HepG2 (cell line): Measurements from ENCODE around the gene LBX2. TPM values are rescaled to one million over a fixed set of nuclear protein-coding genes. Genes with fewer than 3 reads are reported as not detected.

Experiments used
- AHDC1 ChIP-seq: sonication (generic); formaldehyde crosslinking; IDR thresholded peaks from 2 replicates; pipeline ENCODE4 v1.5.1; 2020; ENCODE audit warnings: mild to moderate bottlenecking, missing genetic modification reagents, borderline replicate concordance
- FOXC1 ChIP-seq: sonication (generic); formaldehyde crosslinking; IDR thresholded peaks from 2 replicates; pipeline ENCODE4 v1.8.0; 2022; ENCODE audit warnings: mild to moderate bottlenecking, missing genetic modification reagents, borderline replicate concordance
- GMEB2 ChIP-seq: IDR thresholded peaks from 2 replicates; pipeline ENCODE4 v1.6.1; 2016; ENCODE audit warnings: missing biosample characterization, missing genetic modification reagents, low read depth
- IKZF1 ChIP-seq: fragments of 450-650 bp; IDR thresholded peaks from 2 replicates; pipeline ENCODE4 v1.7.1; 2016
- MBD4 ChIP-seq: IDR thresholded peaks from 2 replicates; pipeline ENCODE4 v1.6.1; 2012; ENCODE audit warnings: low read length, inconsistent platforms, borderline replicate concordance
- NFYB ChIP-seq: sonication (generic); formaldehyde crosslinking; IDR thresholded peaks from 2 replicates; pipeline ENCODE4 v1.4.0; 2020; ENCODE audit warnings: missing genetic modification reagents
- NFYC ChIP-seq: IDR thresholded peaks from 2 replicates; pipeline ENCODE4 v1.6.1; 2016; ENCODE audit warnings: missing genetic modification reagents, missing compliant biosample characterization
- POLR2AphosphoS2 ChIP-seq: IDR thresholded peaks from 2 replicates; pipeline ENCODE4 v1.6.1; 2011; ENCODE audit warnings: low read depth, low read length, improper control_type of control experiment
- RNF219 ChIP-seq: sonication (generic); formaldehyde crosslinking; IDR thresholded peaks from 2 replicates; pipeline ENCODE4 v1.5.0; 2020; ENCODE audit warnings: mild to moderate bottlenecking, missing genetic modification reagents
- SNAI1 ChIP-seq: sonication (generic); formaldehyde crosslinking; IDR thresholded peaks from 2 replicates; pipeline ENCODE4 v1.5.0; 2020; ENCODE audit warnings: mild to moderate bottlenecking, missing genetic modification reagents, borderline replicate concordance
- SYNCRIP ChIP-seq: fragments of 200-400 bp; formaldehyde crosslinking; IDR thresholded peaks from 2 replicates; pipeline ENCODE4 v1.6.1; 2018; ENCODE audit warnings: mild to moderate bottlenecking, low read depth, low read length; ENCODE audit not compliant: insufficient read depth
- XBP1 ChIP-seq: sonication (generic); formaldehyde crosslinking; IDR thresholded peaks from 2 replicates; pipeline ENCODE4 v1.5.0; 2020; ENCODE audit warnings: missing genetic modification reagents
- ZNF230 ChIP-seq: sonication (generic); formaldehyde crosslinking; IDR thresholded peaks from 2 replicates; pipeline ENCODE4 v1.4.0; 2020; ENCODE audit warnings: mild to moderate bottlenecking, missing genetic modification reagents
- ZNF276 ChIP-seq: sonication (generic); formaldehyde crosslinking; IDR thresholded peaks from 2 replicates; pipeline ENCODE4 v1.4.0; 2020; ENCODE audit warnings: mild to moderate bottlenecking, low read depth, missing genetic modification reagents
- ZNF362 ChIP-seq: sonication (generic); formaldehyde crosslinking; IDR thresholded peaks from 2 replicates; pipeline ENCODE4 v1.4.0; 2020; ENCODE audit warnings: missing genetic modification reagents, mild to moderate bottlenecking, borderline replicate concordance
- ZNF790 ChIP-seq: sonication (generic); formaldehyde crosslinking; IDR thresholded peaks from 2 replicates; pipeline ENCODE4 v1.8.0; 2022; ENCODE audit warnings: missing genetic modification reagents, mild to moderate bottlenecking, borderline replicate concordance
- polyA plus RNA-seq, 8 experiments: library from polyadenylated mRNA; depleted of rRNA in 3 of 8; stranded (reverse) in 7 of 8; unstranded in 1 of 8; fragments of >200 nt; fragmentation: Illumina TruSeq in 4 of 8; extraction: Trizol in 4 of 8; gene quantifications; 2 replicates each; pipeline versions ENCODE4 v1.2.1 to v1.2.3, GENCODE V29; 2011 to 2016; ENCODE audit warnings: low read depth in 4 of 8, missing spikeins in 1 of 8, mixed read lengths in 1 of 8; ENCODE audit not compliant: insufficient read depth in 1 of 8
- total RNA-seq, 5 experiments: library from RNA; depleted of rRNA; stranded (reverse); fragments of >200 nt; fragmentation: Illumina TruSeq; extraction: Trizol; gene quantifications; 2 replicates each; pipeline ENCODE4 v1.2.3, GENCODE V29; 2016; ENCODE audit warnings: low read depth in 1 of 5

Gene LBX2
- total and polyA plus RNA-seq, 2 of the 13 experiments (the other 11 are each of a cell fraction or from before 2014, with no cell fraction given), result 6.4 to 8.1 TPM

- TF ChIP-seq RNF219 (CRISPR knock-in tag), result no peak
- TF ChIP-seq ZNF276, result peak; percentile 32; the same call in 1 of the 2 replicates
- TF ChIP-seq POLR2AphosphoS2, result no peak
- TF ChIP-seq IKZF1, result no peak
- TF ChIP-seq SYNCRIP, result no peak
- no peak; the same call in none of the 2 replicates for TF ChIP-seq ZNF362
- TF ChIP-seq ZNF230 (CRISPR knock-in tag), result no peak
- no peak for TF ChIP-seq NFYC (CRISPR knock-in tag)
- TF ChIP-seq FOXC1, result peak; percentile 50; the same call in 1 of the 2 replicates
- no peak; the same call in 1 of the 2 replicates for TF ChIP-seq NFYB (CRISPR knock-in tag)
- no peak for TF ChIP-seq XBP1 (CRISPR knock-in tag)
- TF ChIP-seq SNAI1 (CRISPR knock-in tag), result 0 out of 2 replicates have a peak, but pooled peaks have one; percentile 39
- TF ChIP-seq GMEB2 (CRISPR knock-in tag), result no peak
- TF ChIP-seq MBD4, result no peak
- peak; percentile 94; the same call in 1 of the 2 replicates for TF ChIP-seq ZNF790
- peak; percentile 67; the same call in 1 of the 2 replicates for TF ChIP-seq AHDC1 (CRISPR knock-in tag)
Observed at GRCh38 chr2:74502720-74503505, 3.5 kb upstream of the LBX2 start (continued).
